HG03575 (cell line): ENCODE measurements around the gene ACBD4.

Source experiments
- ATAC-seq: cut with Tn5 transposase; IDR thresholded peaks from one replicate; pipeline ENCODE4 v1.9.1; 2021; ENCODE audit not compliant: unreplicated experiment, insufficient number of reproducible peaks, low FRiP score; ENCODE audit errors: extremely low read depth

Gene ACBD4

GRCh38 chr17:45147581-45148182 lies 12.2 kb downstream of the ACBD4 start:
- peak; percentile 5 for ATAC-seq

- ATAC-seq, result peak; percentile 22
Observed at GRCh38 chr17:45148183-45149036, 12.9 kb downstream of the ACBD4 start, which contains the start of gene HEXIM1. TSS of gene HEXIM1 (plus strand) at chr17:45148475. CDS start at chr17:45149191, 716 bp downstream.

DNA sequence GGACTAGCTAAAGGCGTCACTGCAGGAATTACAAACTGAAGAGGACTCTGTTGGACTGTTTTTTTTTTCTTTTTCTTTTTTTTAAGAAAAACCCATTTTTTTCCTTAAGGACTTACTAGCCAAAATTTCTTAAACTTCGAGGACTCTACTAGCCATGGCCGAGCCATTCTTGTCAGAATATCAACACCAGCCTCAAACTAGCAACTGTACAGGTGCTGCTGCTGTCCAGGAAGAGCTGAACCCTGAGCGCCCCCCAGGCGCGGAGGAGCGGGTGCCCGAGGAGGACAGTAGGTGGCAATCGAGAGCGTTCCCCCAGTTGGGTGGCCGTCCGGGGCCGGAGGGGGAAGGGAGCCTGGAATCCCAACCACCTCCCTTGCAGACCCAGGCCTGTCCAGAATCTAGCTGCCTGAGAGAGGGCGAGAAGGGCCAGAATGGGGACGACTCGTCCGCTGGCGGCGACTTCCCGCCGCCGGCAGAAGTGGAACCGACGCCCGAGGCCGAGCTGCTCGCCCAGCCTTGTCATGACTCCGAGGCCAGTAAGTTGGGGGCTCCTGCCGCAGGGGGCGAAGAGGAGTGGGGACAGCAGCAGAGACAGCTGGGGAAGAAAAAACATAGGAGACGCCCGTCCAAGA lies 13.7 kb downstream of the ACBD4 start:
- ATAC-seq, result no peak

GRCh38 chr17:45149669-45150664 lies 14.5 kb downstream of the ACBD4 start:
- no peak for ATAC-seq

- no peak for ATAC-seq
Observed at GRCh38 chr17:45150911-45151809, 15.7 kb downstream of the ACBD4 start.

GRCh38 chr17:45155029-45155428 lies 19.5 kb downstream of the ACBD4 start:
- no peak for ATAC-seq

GRCh38 chr17:45155483-45155882 lies 20.0 kb downstream of the ACBD4 start:
- ATAC-seq, result no peak

GRCh38 chr17:45156242-45156641 lies 20.8 kb downstream of the ACBD4 start:
- ATAC-seq, result no peak

DNA sequence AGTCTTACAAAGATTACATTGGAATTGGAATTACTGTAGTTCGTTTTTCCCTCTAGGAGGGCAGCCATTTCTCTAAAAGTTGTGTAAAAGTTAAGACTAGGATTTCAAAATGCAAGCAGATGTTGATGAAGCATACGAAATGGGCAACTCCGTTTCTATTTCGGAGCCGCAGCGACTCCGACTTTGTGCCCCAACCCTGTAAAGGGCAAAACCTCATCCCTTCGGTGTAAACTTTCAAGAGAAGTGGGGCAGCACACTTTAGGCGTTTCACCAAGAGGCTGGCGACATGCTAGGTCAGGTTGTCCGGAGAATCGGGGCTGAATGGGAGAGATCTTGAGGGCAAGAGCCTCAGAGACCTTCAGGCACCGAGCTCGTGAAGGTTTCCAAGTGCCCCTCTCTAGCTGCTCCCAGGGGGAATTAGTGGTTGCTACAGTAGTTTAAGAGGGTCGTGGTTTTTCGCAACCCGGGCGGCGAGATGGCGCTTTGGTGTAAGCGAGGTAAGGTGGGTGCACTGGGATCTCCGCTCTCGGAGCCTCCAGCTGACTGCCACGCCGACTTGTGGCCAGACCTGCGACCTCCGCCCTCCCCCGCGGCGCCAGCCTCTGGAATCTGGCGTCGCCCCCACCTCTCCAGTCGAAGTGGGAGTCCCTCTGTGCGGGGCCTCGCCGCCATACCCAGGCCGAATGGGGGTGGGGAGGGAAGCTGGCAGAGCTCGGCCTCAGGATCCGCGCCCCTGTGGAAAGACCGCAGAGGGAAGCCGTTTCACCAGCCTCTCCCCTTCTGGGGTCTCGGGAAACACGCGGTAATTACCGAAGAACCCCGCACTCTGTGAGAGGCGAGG lies 25.2 kb downstream of the ACBD4 start:
- no peak for ATAC-seq

- ATAC-seq, result peak; percentile 81
Observed at GRCh38 chr17:45161288-45162024, 26.0 kb downstream of the ACBD4 start, which contains the start of gene HEXIM2. TSS of gene HEXIM2 (plus strand) at chr17:45161875. CDS start at chr17:45162794, 919 bp downstream.

DNA sequence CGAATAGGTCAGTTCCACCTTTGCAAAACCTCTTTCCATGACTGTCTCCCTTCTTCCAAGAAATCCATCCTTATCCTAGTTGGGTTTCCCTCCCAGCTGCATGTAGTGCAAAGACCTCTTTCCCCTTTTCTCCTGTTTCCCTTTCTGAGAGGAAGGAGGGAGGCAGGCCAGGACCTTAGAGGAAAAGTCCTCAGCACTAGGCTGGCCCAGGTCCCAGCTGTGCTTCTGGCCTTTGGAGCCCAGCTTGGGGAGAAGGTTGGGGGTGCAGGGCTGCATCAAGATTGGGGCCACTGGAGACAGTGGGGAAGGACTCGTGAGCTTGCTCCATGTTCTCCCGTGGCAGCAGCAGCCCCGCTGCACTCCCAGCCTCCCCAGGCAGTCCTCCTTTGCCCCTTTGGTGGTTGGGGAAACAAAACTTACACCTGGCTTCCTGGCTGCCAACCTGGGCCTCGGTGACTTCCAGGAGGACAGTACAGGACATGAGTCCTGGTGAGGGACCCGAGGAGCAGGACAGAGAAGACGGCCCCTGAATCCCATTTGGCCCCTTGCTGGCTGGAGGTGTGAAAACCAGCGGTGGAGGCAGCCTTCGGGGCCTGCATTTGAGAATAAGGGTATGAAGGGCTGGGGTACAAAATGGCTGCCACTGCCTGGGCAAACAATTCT lies 26.7 kb downstream of the ACBD4 start:
- ATAC-seq, result no peak

GRCh38 chr17:45164734-45165269 lies 29.3 kb downstream of the ACBD4 start:
- no peak for ATAC-seq

- no peak for ATAC-seq
Observed at GRCh38 chr17:45168991-45169752, 33.7 kb downstream of the ACBD4 start.

DNA sequence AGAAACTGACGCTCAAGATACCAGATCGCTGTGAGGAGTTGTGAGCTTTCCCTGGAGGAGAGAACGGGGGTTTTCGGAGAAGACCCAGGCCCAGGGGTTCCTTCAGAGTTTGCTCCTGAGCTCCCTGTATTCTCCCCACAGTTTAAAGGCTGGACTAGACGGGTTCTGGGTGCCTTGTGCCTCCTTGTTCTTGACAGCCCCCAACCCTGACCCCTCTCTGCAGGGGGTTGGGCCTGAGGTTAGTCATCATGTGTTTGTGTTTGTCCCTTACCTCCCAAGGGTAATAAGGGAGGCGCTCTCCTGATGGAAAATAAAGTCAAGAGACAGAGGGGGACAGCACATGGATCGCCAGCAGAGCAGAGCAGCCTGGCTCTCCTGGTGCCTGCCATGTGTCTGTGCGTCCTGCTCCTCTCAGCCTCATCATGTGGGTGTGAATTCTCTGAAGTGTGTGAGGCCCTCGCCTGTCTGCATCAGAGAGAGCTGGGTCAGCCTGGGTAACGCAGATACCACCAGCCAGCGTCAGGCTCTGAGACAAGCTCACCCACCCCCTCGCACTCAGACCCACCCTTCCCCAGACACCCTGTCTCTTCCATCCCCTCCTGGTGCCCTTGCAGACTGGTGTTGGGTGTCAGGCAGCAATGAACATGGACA lies 34.9 kb downstream of the ACBD4 start:
- no peak for ATAC-seq
